SK-N-SH (cell line): ENCODE results near the gene RBCK1. TPM values are rescaled to one million over a fixed set of nuclear protein-coding genes. Genes with fewer than 3 reads are reported as not detected.

Experiments
- CTCF ChIA-PET: fragments of 300-600, 350-600 bp; formaldehyde crosslinking; extraction: SDS; loops from one replicate; lab custom pipeline; 2021; lab: Yijun Ruan, JAX
- POLR2A ChIA-PET: fragments of 350-600 bp; sonication (Branson Sonifier 250); formaldehyde crosslinking; extraction: SDS; loops from one replicate; lab custom pipeline; 2020; ENCODE audit warnings: antibody characterized with exemption, inconsistent platforms; lab: Yijun Ruan, JAX
- DNase-seq: peaks from one replicate; pipeline ENCODE4 v3.0.0; 2012
- H2AFZ ChIP-seq: fragments of 200-600 bp; sonication (generic); 2 replicates; pipeline ENCODE4 v1.8.1; 2016; ENCODE audit warnings: antibody characterized with exemption, mild to moderate bottlenecking, low read depth
- H3F3A ChIP-seq: fragments of 200-600 bp; sonication (generic); replicated peaks from 2 replicates; pipeline ENCODE3; 2016; ENCODE audit warnings: antibody characterized with exemption, mild to moderate bottlenecking; ENCODE audit not compliant: insufficient read depth
- H3K27ac ChIP-seq, 2 experiments: fragments of 200-500 bp in 1 of 2; fragments of 200-600 bp in 1 of 2; sonication (Bioruptor generic) in 1 of 2; sonication (generic), shearing (Covaris generic) in 1 of 2; 2 replicates each; pipeline versions ENCODE4 v1.5.1 to v1.6.1; 2014 to 2016; ENCODE audit warnings: low read depth in 2 of 2, inconsistent platforms in 1 of 2, low read length in 1 of 2, mild to moderate bottlenecking in 1 of 2, mixed read lengths in 1 of 2
- H3K27me3 ChIP-seq: fragments of 200-600 bp; sonication (generic), shearing (Covaris generic); 2 replicates; pipeline ENCODE4 v1.6.1; 2016; ENCODE audit warnings: mixed run types; ENCODE audit not compliant: insufficient read depth
- H3K36me3 ChIP-seq, 2 experiments: fragments of 200-500 bp in 1 of 2; fragments of 200-600 bp in 1 of 2; sonication (Bioruptor generic) in 1 of 2; sonication (generic) in 1 of 2; replicated peaks in 1 of 2; 2 replicates each; pipeline versions ENCODE3 to v1.5.1; 2014 to 2016; ENCODE audit warnings: low read length in 1 of 2, mild to moderate bottlenecking in 1 of 2; ENCODE audit not compliant: insufficient read depth in 2 of 2, control insufficient read depth in 1 of 2
- H3K4me1 ChIP-seq, 2 experiments: fragments of 200-500 bp in 1 of 2; fragments of 200-600 bp in 1 of 2; sonication (Bioruptor generic) in 1 of 2; sonication (generic), shearing (Covaris generic) in 1 of 2; 2 replicates each; pipeline versions ENCODE4 v1.5.1 to v1.6.1; 2014 to 2016; ENCODE audit warnings: low read depth in 1 of 2, low read length in 1 of 2, mixed run types in 1 of 2; ENCODE audit not compliant: insufficient read depth in 2 of 2, control insufficient read depth in 1 of 2
- H3K4me2 ChIP-seq: fragments of 200-600 bp; sonication (generic), shearing (Covaris generic); 2 replicates; pipeline ENCODE4 v1.6.1; 2017; ENCODE audit warnings: mixed run types
- H3K4me3 ChIP-seq, 2 experiments: fragments of 200-500 bp in 1 of 2; fragments of 200-600 bp in 1 of 2; sonication (Bioruptor generic) in 1 of 2; sonication (generic), shearing (Covaris generic) in 1 of 2; 2 replicates each; pipeline versions ENCODE4 v1.5.1 to v1.8.1; 2014 to 2016; ENCODE audit warnings: low read depth in 2 of 2, inconsistent platforms in 1 of 2, low read length in 1 of 2, mild to moderate bottlenecking in 1 of 2, mixed read lengths in 1 of 2, moderate library complexity in 1 of 2
- H3K79me2 ChIP-seq: fragments of 200-600 bp; sonication (generic); 2 replicates; pipeline ENCODE4 v1.8.1; 2017; ENCODE audit warnings: mild to moderate bottlenecking; ENCODE audit not compliant: insufficient read depth
- H3K9ac ChIP-seq: fragments of 200-600 bp; sonication (generic); 2 replicates; pipeline ENCODE4 v1.6.1; 2017; ENCODE audit warnings: mixed run types
- H3K9me2 ChIP-seq: fragments of 200-600 bp; sonication (generic); 2 replicates; pipeline ENCODE4 v1.6.1; 2017; ENCODE audit warnings: mixed run types
- H3K9me3 ChIP-seq: fragments of 200-600 bp; sonication (generic); 2 replicates; pipeline ENCODE4 v1.6.1; 2017; ENCODE audit warnings: mixed run types, mild to moderate bottlenecking, moderate library complexity
- H4K20me1 ChIP-seq: fragments of 200-600 bp; sonication (generic); 2 replicates; pipeline ENCODE4 v1.6.1; 2017; ENCODE audit warnings: mild to moderate bottlenecking, mixed run types; ENCODE audit not compliant: insufficient read depth
- GATA2 ChIP-seq: sonication (generic); formaldehyde crosslinking; IDR thresholded peaks from 2 replicates; pipeline ENCODE4 v1.5.0; 2020; ENCODE audit warnings: mild to moderate bottlenecking, missing genetic modification reagents
- MEF2A ChIP-seq: IDR thresholded peaks from 2 replicates; pipeline ENCODE4 v1.4.0; 2012; ENCODE audit warnings: low read depth, borderline replicate concordance
- MXI1 ChIP-seq: IDR thresholded peaks from 2 replicates; pipeline ENCODE4 v1.6.1; 2012; ENCODE audit warnings: mild to moderate bottlenecking, low read depth, low read length, improper control_type of control experiment
- NFIC ChIP-seq: IDR thresholded peaks from 2 replicates; pipeline ENCODE4 v1.4.0; 2012; ENCODE audit warnings: borderline replicate concordance
- POLR2AphosphoS5 ChIP-seq: IDR thresholded peaks from 2 replicates; pipeline ENCODE4 v1.6.1; 2012; ENCODE audit warnings: low read depth, low read length
- RCOR1 ChIP-seq: fragments of 150-350 bp; IDR thresholded peaks from 2 replicates; pipeline ENCODE4 v1.6.1; 2017; ENCODE audit warnings: antibody characterized with exemption, low read length
- SIN3A ChIP-seq: IDR thresholded peaks from 2 replicates; pipeline ENCODE4 v1.6.1; 2012; ENCODE audit warnings: low read depth, mild to moderate bottlenecking, low read length, moderate library complexity, borderline replicate concordance
- SMC3 ChIP-seq: IDR thresholded peaks from 2 replicates; pipeline ENCODE4 v1.6.1; 2012; ENCODE audit warnings: low read depth, low read length, improper control_type of control experiment
- TCF12 ChIP-seq: IDR thresholded peaks from 2 replicates; pipeline ENCODE4 v1.4.0; 2012
- WGBS: methylation state at CpG from one replicate; pipeline ENCODE4 v1.1.6; 2017; ENCODE audit warnings: low lambda C conversion rate; 5-methylcytosine and 5-hydroxymethylcytosine counted together
- polyA plus RNA-seq, 3 experiments: library from polyadenylated mRNA; depleted of rRNA; stranded (reverse); fragments of >200 nt; gene quantifications; 2 replicates each; pipeline ENCODE4 v1.2.3, GENCODE V29; 2012
- TF ChIP-seq, protein P1 (sequence below): fragments of 200-600 bp; sonication (generic); IDR thresholded peaks from 2 replicates; pipeline ENCODE4 v1.6.1; 2017; ENCODE audit warnings: antibody characterized with exemption, mild to moderate bottlenecking, moderate library complexity
- TF ChIP-seq, protein P2 (sequence below): IDR thresholded peaks from 2 replicates; pipeline ENCODE4 v1.4.0; 2012; ENCODE audit warnings: low read depth, borderline replicate concordance
- TF ChIP-seq, protein P3 (sequence below): IDR thresholded peaks from 2 replicates; pipeline ENCODE4 v1.6.1; 2012; ENCODE audit warnings: mild to moderate bottlenecking, low read depth, low read length, moderate library complexity

Gene RBCK1
- polyA plus RNA-seq, 1 of the 3 experiments (the other 2 are of a cell fraction), result 105 TPM

DNA sequence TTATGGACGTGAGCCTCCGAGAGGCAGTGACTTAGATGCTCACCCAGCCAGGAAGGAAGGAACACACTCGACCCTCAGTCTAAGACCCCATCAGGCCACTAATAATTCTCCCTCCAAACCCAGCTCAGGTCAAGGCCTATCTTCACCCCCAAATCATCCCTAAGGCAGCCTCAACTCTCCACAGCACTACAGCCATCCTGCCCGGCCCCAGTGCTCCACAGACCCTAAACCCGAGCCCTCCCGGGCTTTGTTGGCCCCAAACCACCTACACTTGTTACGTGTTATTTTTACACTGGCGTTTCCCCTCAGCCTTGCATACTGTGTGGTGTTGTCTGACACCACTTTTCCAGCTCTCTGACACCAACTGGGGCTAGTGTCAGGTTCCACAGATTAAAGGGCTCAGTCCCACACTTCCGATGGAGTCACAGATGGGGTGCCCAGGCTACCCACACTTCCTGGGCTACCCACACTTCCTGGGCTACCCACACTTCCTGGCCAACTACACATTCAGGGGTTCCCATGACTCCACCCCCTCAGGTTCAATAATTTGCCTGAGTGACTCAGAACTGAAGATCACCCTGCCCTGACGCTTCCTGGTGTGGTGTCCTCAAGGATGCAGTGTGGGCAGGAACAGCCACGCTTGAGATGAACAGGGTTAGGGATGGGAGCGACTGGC, 25.3 kb downstream of the RBCK1 start:
- POLR2A ChIA-PET, result no interaction called here
- TF ChIP-seq, protein P1, sequence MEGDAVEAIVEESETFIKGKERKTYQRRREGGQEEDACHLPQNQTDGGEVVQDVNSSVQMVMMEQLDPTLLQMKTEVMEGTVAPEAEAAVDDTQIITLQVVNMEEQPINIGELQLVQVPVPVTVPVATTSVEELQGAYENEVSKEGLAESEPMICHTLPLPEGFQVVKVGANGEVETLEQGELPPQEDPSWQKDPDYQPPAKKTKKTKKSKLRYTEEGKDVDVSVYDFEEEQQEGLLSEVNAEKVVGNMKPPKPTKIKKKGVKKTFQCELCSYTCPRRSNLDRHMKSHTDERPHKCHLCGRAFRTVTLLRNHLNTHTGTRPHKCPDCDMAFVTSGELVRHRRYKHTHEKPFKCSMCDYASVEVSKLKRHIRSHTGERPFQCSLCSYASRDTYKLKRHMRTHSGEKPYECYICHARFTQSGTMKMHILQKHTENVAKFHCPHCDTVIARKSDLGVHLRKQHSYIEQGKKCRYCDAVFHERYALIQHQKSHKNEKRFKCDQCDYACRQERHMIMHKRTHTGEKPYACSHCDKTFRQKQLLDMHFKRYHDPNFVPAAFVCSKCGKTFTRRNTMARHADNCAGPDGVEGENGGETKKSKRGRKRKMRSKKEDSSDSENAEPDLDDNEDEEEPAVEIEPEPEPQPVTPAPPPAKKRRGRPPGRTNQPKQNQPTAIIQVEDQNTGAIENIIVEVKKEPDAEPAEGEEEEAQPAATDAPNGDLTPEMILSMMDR, result no peak
- TF ChIP-seq RCOR1, result no peak
- no peak for TF ChIP-seq NFIC
- TF ChIP-seq SIN3A, result no peak
- TF ChIP-seq, protein P2, sequence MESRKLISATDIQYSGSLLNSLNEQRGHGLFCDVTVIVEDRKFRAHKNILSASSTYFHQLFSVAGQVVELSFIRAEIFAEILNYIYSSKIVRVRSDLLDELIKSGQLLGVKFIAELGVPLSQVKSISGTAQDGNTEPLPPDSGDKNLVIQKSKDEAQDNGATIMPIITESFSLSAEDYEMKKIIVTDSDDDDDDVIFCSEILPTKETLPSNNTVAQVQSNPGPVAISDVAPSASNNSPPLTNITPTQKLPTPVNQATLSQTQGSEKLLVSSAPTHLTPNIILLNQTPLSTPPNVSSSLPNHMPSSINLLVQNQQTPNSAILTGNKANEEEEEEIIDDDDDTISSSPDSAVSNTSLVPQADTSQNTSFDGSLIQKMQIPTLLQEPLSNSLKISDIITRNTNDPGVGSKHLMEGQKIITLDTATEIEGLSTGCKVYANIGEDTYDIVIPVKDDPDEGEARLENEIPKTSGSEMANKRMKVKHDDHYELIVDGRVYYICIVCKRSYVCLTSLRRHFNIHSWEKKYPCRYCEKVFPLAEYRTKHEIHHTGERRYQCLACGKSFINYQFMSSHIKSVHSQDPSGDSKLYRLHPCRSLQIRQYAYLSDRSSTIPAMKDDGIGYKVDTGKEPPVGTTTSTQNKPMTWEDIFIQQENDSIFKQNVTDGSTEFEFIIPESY, result no peak
- TF ChIP-seq, protein P3, sequence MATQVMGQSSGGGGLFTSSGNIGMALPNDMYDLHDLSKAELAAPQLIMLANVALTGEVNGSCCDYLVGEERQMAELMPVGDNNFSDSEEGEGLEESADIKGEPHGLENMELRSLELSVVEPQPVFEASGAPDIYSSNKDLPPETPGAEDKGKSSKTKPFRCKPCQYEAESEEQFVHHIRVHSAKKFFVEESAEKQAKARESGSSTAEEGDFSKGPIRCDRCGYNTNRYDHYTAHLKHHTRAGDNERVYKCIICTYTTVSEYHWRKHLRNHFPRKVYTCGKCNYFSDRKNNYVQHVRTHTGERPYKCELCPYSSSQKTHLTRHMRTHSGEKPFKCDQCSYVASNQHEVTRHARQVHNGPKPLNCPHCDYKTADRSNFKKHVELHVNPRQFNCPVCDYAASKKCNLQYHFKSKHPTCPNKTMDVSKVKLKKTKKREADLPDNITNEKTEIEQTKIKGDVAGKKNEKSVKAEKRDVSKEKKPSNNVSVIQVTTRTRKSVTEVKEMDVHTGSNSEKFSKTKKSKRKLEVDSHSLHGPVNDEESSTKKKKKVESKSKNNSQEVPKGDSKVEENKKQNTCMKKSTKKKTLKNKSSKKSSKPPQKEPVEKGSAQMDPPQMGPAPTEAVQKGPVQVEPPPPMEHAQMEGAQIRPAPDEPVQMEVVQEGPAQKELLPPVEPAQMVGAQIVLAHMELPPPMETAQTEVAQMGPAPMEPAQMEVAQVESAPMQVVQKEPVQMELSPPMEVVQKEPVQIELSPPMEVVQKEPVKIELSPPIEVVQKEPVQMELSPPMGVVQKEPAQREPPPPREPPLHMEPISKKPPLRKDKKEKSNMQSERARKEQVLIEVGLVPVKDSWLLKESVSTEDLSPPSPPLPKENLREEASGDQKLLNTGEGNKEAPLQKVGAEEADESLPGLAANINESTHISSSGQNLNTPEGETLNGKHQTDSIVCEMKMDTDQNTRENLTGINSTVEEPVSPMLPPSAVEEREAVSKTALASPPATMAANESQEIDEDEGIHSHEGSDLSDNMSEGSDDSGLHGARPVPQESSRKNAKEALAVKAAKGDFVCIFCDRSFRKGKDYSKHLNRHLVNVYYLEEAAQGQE, result no peak
- TF ChIP-seq GATA2 (CRISPR knock-in tag), result no peak
- TF ChIP-seq TCF12, result no peak
- TF ChIP-seq SMC3, result no peak
- TF ChIP-seq POLR2AphosphoS5, result no peak
- no peak for TF ChIP-seq MEF2A
- no peak for TF ChIP-seq MXI1
- TF ChIP-seq, all 33 proteins: peak for 0
- H3K9me3 ChIP-seq, result no peaks in the 10 kb centered on the region
- H2AFZ ChIP-seq, result no peak overlapping the region
- H3K4me2 ChIP-seq, result no peak overlapping the region
- no peak overlapping the region; a peak in 1 of 4 replicates for H3K27ac ChIP-seq
- no peaks in the 10 kb centered on the region for H3K27me3 ChIP-seq
- peaks cover 23 to 70% of the 10 kb centered on the region in 2 experiments for H3K36me3 ChIP-seq
- no peak overlapping the region for H3K4me3 ChIP-seq
- WGBS, result 87% methylated on average over 12 of the region's 12 CpGs
- H4K20me1 ChIP-seq, result peaks cover 3% of the 10 kb centered on the region; the same call in 1 of the 2 replicates
- no peaks in the 10 kb centered on the region for H3K9me2 ChIP-seq
- peaks cover 0 to 5% of the 10 kb centered on the region in 2 experiments; a peak in 1 of 4 replicates for H3K4me1 ChIP-seq
- CTCF ChIA-PET, result interaction anchor here (6.8 kb wide), 1 partner anchor 80 kb away, joined by 94 read pairs; no protein-coding TSS in a partner anchor
- peaks cover 16% of the 10 kb centered on the region for H3F3A ChIP-seq
- no peak for DNase-seq
- H3K9ac ChIP-seq, result no peak overlapping the region
- H3K79me2 ChIP-seq, result no peaks in the 10 kb centered on the region
